Measurements from ENCODE around the gene PIN4. TPM values are rescaled to one million over a fixed set of nuclear protein-coding genes. Genes with fewer than 3 reads are reported as not detected.

PIN4 gene
- total RNA-seq, 4 donors from 2014 or later: 6.2 to 12.6 (median 11.2) TPM

- 93% methylated on average over 3 of the region's 8 CpGs; no CpG with 5 or more reads in 1 of the 2 donors for WGBS, 2 donors
- H3K27me3 ChIP-seq: no peaks in the 10 kb centered on the region
These were observed 42.0 kb upstream of the PIN4 start for GRCh38 chrX:72139538-72139937.

GRCh38 chrX:72141372-72142004 is 40.1 kb upstream of the PIN4 start:
- TF ChIP-seq POLR2A (IDR thresholded peaks at IDR 0.05) (no peak), CTCF (IDR thresholded peaks at IDR 0.05) (no peak)
- no peak for DNase-seq
- no peaks in the 10 kb centered on the region for H3K36me3 ChIP-seq
- no peaks in the 10 kb centered on the region for H3K9me3 ChIP-seq
- H3K4me1 ChIP-seq: peaks cover 0 to 6% of the 10 kb centered on the region in 2 donors
- intact Hi-C loops (cut with DNase I): no loop called here
- H3K27ac ChIP-seq: no peak overlapping the region
- WGBS, 2 donors: 87 to 90% methylated on average over 4 of the region's 4 CpGs
- no peaks in the 10 kb centered on the region for H3K27me3 ChIP-seq
- H3K4me3 ChIP-seq (replicated peaks in 1 of 3): no peak overlapping the region

More at GRCh38 chrX:72139538-72139937, 42.0 kb upstream of the PIN4 start:
- no peaks in the 10 kb centered on the region for H3K36me3 ChIP-seq
- no peak overlapping the region for H3K4me3 ChIP-seq (replicated peaks in 1 of 3)
- no peak for TF ChIP-seq CTCF (IDR thresholded peaks at IDR 0.05)
- TF ChIP-seq POLR2A (IDR thresholded peaks at IDR 0.05): no peak
- H3K9me3 ChIP-seq: no peaks in the 10 kb centered on the region
- intact Hi-C loops (cut with DNase I): no loop called here
- H3K4me1 ChIP-seq: peaks cover 0 to under 1% of the 10 kb centered on the region in 2 donors
- H3K27ac ChIP-seq: no peak overlapping the region
- DNase-seq: no peak

GRCh38 chrX:72142094-72142793 is 39.3 kb upstream of the PIN4 start:
- WGBS, 2 donors: 72 to 77% methylated on average over 8 of the region's 8 CpGs
- Histone ChIP-seq H3K4me1 (peaks cover 0 to 6% of the 10 kb centered on the region in 2 donors), H3K27me3 (no peaks in the 10 kb centered on the region), H3K27ac (no peak overlapping the region), H3K36me3 (no peaks in the 10 kb centered on the region), H3K9me3 (no peaks in the 10 kb centered on the region), H3K4me3 (replicated peaks in 1 of 3) (no peak overlapping the region)
- intact Hi-C loops (cut with DNase I): no loop called here
- TF ChIP-seq CTCF (IDR thresholded peaks at IDR 0.05) (no peak), POLR2A (IDR thresholded peaks at IDR 0.05) (no peak)
- no peak for DNase-seq

- Histone ChIP-seq H3K9me3 (no peaks in the 10 kb centered on the region), H3K27ac (no peak overlapping the region), H3K27me3 (no peaks in the 10 kb centered on the region), H3K4me3 (replicated peaks in 1 of 3) (no peak overlapping the region), H3K4me1 (peaks cover 0 to 6% of the 10 kb centered on the region in 2 donors), H3K36me3 (no peaks in the 10 kb centered on the region)
- no peak for DNase-seq
- WGBS, 2 donors: 81 to 92% methylated on average over 10 of the region's 11 CpGs
- TF ChIP-seq CTCF (IDR thresholded peaks at IDR 0.05) (no peak), POLR2A (IDR thresholded peaks at IDR 0.05) (no peak)
- intact Hi-C loops (cut with DNase I): no loop called here
These were observed 38.6 kb upstream of the PIN4 start for GRCh38 chrX:72142794-72143608.

Data from thyroid gland (tissue), 4 donors.